DMS53 (cell line): ENCODE measurements around the gene ANGEL2.
"Not testable (repeated sequence)": the region's sequence is repeated elsewhere in the genome, so short reads cannot be mapped to it uniquely, and the experiment has no call there.

Source experiments
- DNase-seq: peaks from one replicate; lab custom pipeline; 2025; lab: John Stamatoyannopoulos, UW

Gene ANGEL2

GRCh38 chr1:212975111-212975918 is 40.4 kb downstream of the ANGEL2 start:
- DNase-seq, result no peak

- no peak for DNase-seq
Measured at GRCh38 chr1:212974711-212975110, 41.0 kb downstream of the ANGEL2 start.

- DNase-seq, result no peak
Measured at GRCh38 chr1:212973899-212974298, 41.8 kb downstream of the ANGEL2 start.

GRCh38 chr1:212973426-212973825 is 42.2 kb downstream of the ANGEL2 start:
- DNase-seq, result no peak

- no peak for DNase-seq
Measured at GRCh38 chr1:212971312-212971711, 44.4 kb downstream of the ANGEL2 start.

GRCh38 chr1:212970085-212970484 is 45.6 kb downstream of the ANGEL2 start:
- DNase-seq, result no peak

GRCh38 chr1:212968368-212968863 is 47.3 kb downstream of the ANGEL2 start:
- no peak for DNase-seq

GRCh38 chr1:212967801-212968200 is 47.9 kb downstream of the ANGEL2 start:
- peak; percentile 71 for DNase-seq

- DNase-seq, result no peak
Measured at GRCh38 chr1:212966616-212967015, 49.1 kb downstream of the ANGEL2 start.

GRCh38 chr1:212964993-212965392 is 50.7 kb downstream of the ANGEL2 start:
- DNase-seq, result not testable (repeated sequence)

- DNase-seq, result no peak
Measured at GRCh38 chr1:212964102-212964501, 51.6 kb downstream of the ANGEL2 start.

- no peak for DNase-seq
Measured at GRCh38 chr1:212962509-212962908, 53.2 kb downstream of the ANGEL2 start.

- DNase-seq, result no peak
Measured at GRCh38 chr1:212960932-212961331, 54.7 kb downstream of the ANGEL2 start.

- DNase-seq, result no peak
Measured at GRCh38 chr1:212959266-212960220, 56.1 kb downstream of the ANGEL2 start.

GRCh38 chr1:212958175-212958574 is 57.5 kb downstream of the ANGEL2 start:
- DNase-seq, result no peak

GRCh38 chr1:212957546-212957945 is 58.1 kb downstream of the ANGEL2 start:
- DNase-seq, result no peak

- no peak for DNase-seq
Measured at GRCh38 chr1:212955961-212956620, 59.6 kb downstream of the ANGEL2 start.

GRCh38 chr1:212955098-212955497 is 60.6 kb downstream of the ANGEL2 start:
- no peak for DNase-seq

GRCh38 chr1:212954514-212954913 is 61.2 kb downstream of the ANGEL2 start:
- DNase-seq, result no peak

- DNase-seq, result no peak
Measured at GRCh38 chr1:212953321-212953720, 62.3 kb downstream of the ANGEL2 start.

- DNase-seq, result no peak
Measured at GRCh38 chr1:212952641-212952976, 63.1 kb downstream of the ANGEL2 start.

- no peak for DNase-seq
Measured at GRCh38 chr1:212951947-212952640, 63.6 kb downstream of the ANGEL2 start.
